ENCODE data around the gene RRP8. TPM values are rescaled to one million over a fixed set of nuclear protein-coding genes. Genes with fewer than 3 reads are reported as not detected.

The RRP8 gene
- total and polyA plus RNA-seq, 9 of the 15 experiments (the other 6 are each of a cell fraction or from before 2014, with no cell fraction given), result 5.7 to 47.3 (median 32.6) TPM

DNA sequence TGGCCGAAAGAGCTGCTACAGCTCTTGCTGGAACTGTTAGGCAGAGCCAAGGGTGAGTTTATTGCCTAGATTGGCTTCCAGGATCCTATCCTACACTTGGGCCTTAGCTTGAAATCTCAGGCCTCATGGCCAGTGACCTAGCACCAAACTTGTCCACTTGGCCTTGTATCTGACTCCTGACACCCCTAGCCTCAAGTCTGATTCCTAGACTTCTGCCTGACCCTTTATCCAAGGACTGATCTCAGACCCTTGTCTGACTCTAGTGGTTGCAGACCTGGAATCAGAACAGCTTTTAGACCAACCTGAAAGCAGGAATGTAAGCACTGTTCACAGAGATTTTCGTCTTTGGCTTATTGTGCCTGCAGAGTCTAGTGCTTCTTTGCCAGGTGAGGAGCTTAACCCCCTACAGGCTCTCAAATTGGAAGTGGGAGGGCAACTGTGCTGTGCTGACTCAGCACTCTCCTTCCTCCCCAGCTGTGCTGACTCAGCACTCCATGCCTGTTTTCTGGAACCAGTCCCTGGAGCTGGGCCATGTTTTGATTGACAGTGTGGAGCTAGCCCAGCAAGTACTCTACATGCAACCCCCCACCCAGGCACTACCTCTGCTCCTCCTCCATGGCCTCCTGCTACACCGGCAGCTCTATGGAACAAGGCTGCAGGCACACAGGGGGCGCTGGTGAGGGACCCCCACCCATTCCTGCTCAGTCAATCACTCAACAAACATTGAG lies 35.1 kb downstream of the RRP8 start (continued):
- TF ChIP-seq, protein P1, sequence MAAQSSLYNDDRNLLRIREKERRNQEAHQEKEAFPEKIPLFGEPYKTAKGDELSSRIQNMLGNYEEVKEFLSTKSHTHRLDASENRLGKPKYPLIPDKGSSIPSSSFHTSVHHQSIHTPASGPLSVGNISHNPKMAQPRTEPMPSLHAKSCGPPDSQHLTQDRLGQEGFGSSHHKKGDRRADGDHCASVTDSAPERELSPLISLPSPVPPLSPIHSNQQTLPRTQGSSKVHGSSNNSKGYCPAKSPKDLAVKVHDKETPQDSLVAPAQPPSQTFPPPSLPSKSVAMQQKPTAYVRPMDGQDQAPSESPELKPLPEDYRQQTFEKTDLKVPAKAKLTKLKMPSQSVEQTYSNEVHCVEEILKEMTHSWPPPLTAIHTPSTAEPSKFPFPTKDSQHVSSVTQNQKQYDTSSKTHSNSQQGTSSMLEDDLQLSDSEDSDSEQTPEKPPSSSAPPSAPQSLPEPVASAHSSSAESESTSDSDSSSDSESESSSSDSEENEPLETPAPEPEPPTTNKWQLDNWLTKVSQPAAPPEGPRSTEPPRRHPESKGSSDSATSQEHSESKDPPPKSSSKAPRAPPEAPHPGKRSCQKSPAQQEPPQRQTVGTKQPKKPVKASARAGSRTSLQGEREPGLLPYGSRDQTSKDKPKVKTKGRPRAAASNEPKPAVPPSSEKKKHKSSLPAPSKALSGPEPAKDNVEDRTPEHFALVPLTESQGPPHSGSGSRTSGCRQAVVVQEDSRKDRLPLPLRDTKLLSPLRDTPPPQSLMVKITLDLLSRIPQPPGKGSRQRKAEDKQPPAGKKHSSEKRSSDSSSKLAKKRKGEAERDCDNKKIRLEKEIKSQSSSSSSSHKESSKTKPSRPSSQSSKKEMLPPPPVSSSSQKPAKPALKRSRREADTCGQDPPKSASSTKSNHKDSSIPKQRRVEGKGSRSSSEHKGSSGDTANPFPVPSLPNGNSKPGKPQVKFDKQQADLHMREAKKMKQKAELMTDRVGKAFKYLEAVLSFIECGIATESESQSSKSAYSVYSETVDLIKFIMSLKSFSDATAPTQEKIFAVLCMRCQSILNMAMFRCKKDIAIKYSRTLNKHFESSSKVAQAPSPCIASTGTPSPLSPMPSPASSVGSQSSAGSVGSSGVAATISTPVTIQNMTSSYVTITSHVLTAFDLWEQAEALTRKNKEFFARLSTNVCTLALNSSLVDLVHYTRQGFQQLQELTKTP (IDR thresholded peaks at IDR 0.05; ENCODE audit: low read depth in 1 of 2, partially characterized antibody in 2 of 2), result peak in 1 of 2 experiments; percentile 53
- 0 out of 2 replicates have a peak, but pooled peaks have one; percentile 56 for TF ChIP-seq SOX6 (IDR thresholded peaks at IDR 0.05)
- TF ChIP-seq RHOXF2B (CRISPR knock-in tag; conservative IDR thresholded peaks at IDR 0.05), result no peak
- TF ChIP-seq RBBP5 (IDR thresholded peaks at IDR 0.05; ENCODE audit: borderline replicate concordance, insufficient read depth, low read length, poor library complexity, severe bottlenecking), result no peak
- TF ChIP-seq, protein P2, sequence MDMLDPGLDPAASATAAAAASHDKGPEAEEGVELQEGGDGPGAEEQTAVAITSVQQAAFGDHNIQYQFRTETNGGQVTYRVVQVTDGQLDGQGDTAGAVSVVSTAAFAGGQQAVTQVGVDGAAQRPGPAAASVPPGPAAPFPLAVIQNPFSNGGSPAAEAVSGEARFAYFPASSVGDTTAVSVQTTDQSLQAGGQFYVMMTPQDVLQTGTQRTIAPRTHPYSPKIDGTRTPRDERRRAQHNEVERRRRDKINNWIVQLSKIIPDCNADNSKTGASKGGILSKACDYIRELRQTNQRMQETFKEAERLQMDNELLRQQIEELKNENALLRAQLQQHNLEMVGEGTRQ (CRISPR knock-in tag; IDR thresholded peaks at IDR 0.05), result no peak
- TF ChIP-seq, protein P3, sequence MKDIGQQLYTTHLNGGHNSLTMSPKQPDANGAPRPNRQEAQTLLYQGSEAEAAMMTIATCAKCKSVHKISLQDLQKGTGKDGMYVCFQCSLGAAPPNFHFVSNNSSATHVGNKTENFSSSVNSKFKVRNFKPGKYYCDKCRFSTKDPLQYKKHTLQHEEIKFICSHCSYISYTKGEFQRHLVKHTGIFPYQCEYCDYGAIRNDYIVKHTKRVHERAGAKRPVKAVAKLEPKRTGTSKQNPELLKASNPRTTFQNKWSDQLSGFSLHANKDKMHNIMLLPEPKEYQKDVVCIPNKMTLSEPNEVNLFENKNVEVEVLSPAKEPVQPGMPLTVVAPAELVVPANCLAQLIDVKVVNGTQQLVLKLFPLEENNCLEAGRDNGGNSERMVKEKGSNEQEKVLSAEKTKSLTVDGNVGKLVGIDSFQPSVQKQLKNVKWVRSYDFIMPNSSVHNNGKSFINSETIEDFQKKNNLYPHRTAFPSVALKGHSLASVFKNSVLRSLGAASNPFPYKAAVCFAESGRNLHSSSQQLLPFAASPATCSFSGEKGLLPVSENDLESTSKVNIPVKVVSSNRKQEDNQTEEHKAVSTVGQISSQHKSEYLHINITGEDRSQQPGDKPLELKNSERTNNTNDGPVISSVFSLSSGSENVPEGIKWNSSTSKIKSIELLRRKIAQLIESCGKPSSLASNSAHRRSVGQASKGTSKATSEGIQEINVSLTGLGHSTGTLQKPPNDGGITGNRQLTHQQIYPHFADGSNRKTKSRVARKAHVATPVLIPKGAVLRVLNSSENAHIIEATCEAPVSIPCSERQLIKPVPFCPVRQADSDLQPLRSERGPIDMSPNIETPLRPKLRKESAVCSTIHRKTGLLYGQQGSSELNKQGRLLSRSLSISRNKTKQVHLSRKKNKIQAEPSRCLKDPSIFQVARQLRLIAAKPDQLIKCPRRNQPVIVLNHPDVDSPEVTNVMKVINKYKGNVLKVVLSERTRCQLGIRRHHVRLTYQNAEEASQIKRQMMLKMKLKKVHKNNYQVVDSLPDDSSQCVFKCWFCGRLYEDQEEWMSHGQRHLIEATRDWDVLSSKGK (CRISPR knock-in tag; IDR thresholded peaks at IDR 0.05), result no peak
- no peak for TF ChIP-seq ZNF146 (CRISPR knock-in tag; IDR thresholded peaks at IDR 0.05; ENCODE audit: unreplicated experiment)
- no peak for TF ChIP-seq MCM5 (IDR thresholded peaks at IDR 0.05; ENCODE audit: low read depth)
- peak in 1 of 2 experiments; percentile 95; a peak in 2 of 4 replicates for TF ChIP-seq HDAC1 (IDR thresholded peaks at IDR 0.05)
- no peak for TF ChIP-seq ZNF121 (CRISPR knock-in tag; conservative IDR thresholded peaks at IDR 0.05)
- TF ChIP-seq EHMT2 (IDR thresholded peaks at IDR 0.05), result no peak
- no peak for TF ChIP-seq ZNF57 (CRISPR knock-in tag; IDR thresholded peaks at IDR 0.05)
- TF ChIP-seq, protein P4, sequence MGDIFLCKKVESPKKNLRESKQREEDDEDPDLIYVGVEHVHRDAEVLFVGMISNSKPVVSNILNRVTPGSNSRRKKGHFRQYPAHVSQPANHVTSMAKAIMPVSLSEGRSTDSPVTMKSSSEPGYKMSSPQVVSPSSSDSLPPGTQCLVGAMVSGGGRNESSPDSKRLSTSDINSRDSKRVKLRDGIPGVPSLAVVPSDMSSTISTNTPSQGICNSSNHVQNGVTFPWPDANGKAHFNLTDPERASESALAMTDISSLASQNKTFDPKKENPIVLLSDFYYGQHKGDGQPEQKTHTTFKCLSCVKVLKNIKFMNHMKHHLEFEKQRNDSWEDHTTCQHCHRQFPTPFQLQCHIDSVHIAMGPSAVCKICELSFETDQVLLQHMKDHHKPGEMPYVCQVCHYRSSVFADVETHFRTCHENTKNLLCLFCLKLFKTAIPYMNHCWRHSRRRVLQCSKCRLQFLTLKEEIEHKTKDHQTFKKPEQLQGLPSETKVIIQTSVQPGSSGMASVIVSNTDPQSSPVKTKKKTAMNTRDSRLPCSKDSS (IDR thresholded peaks at IDR 0.05; ENCODE audit: low read depth, partially characterized antibody), result no peak
- TF ChIP-seq THRAP3 (IDR thresholded peaks at IDR 0.05; ENCODE audit: borderline replicate concordance), result no peak
- no peak for TF ChIP-seq ZNF165 (CRISPR knock-in tag; IDR thresholded peaks at IDR 0.05; ENCODE audit: borderline replicate concordance)
- no peak for TF ChIP-seq NR3C1 (CRISPR knock-in tag; IDR thresholded peaks at IDR 0.05)
- TF ChIP-seq, protein P5, sequence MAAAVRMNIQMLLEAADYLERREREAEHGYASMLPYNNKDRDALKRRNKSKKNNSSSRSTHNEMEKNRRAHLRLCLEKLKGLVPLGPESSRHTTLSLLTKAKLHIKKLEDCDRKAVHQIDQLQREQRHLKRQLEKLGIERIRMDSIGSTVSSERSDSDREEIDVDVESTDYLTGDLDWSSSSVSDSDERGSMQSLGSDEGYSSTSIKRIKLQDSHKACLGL (CRISPR knock-in tag; IDR thresholded peaks at IDR 0.05; ENCODE audit: borderline replicate concordance, poor library complexity, severe bottlenecking), result no peak

All from K562 (cell line).